K562 (cell line): ENCODE results near the gene VDAC2. TPM values are rescaled to one million over a fixed set of nuclear protein-coding genes. Genes with fewer than 3 reads are reported as not detected.

Experiments
- ATAC-seq: fragments of 200-7000 bp; cut with Tn5 transposase; 3 replicates; pipeline ENCODE4 v1.9.1; 2020; ENCODE audit warnings: moderate library complexity
- BruUV-seq: library from RNA; stranded (reverse); fragments of 400-500 nt; replicated peaks from 2 replicates; lab custom pipeline; 2021; lab: Mats Ljungman, UMichigan
- CTCF ChIA-PET: fragments of 300-600 bp; formaldehyde crosslinking; extraction: SDS; loops from one replicate; lab custom pipeline; 2021; ENCODE audit warnings: low intra/inter-chr PET ratio; lab: Yijun Ruan, JAX
- POLR2A ChIA-PET: fragments of 300-600, 350-650 bp; sonication (Branson Sonifier 250); formaldehyde crosslinking; extraction: SDS; loops from one replicate; lab custom pipeline; 2021; ENCODE audit warnings: antibody characterized with exemption, inconsistent platforms; lab: Yijun Ruan, JAX
- DNase-seq, 4 experiments: peaks; one replicate each; pipeline versions ENCODE4 v3.0.0 to v3.0.0-alpha.2; 2011 to 2018; ENCODE audit warnings: low spot score in 3 of 4, mixed read lengths in 3 of 4; ENCODE audit errors: extremely low read depth in 1 of 4
- FAIRE-seq: peaks from 2 replicates; lab custom pipeline; 2011; peaks lifted over from hg19 to GRCh38; lab: Jason Lieb, UNC
- H2AFZ ChIP-seq: 2 replicates; pipeline ENCODE4 v1.6.0; 2011; ENCODE audit warnings: low read depth, low read length, control low read depth, inconsistent platforms
- H3K27ac ChIP-seq: fragments of 200-600 bp; 3 replicates; pipeline ENCODE4 v1.8.0; 2011; ENCODE audit warnings: low read depth, mild to moderate bottlenecking, control low read depth, inconsistent platforms, low read length, moderate library complexity, mixed read lengths; ENCODE audit errors: extremely low read depth
- H3K27me3 ChIP-seq, 2 experiments: fragments of 300-600 bp in 1 of 2; 2 replicates in 1 of 2; 3 replicates in 1 of 2; pipeline versions ENCODE4 v1.6.0 to v1.8.0; 2011; ENCODE audit warnings: inconsistent platforms in 2 of 2, low read length in 2 of 2, mild to moderate bottlenecking in 1 of 2, mixed read lengths in 1 of 2, moderate library complexity in 1 of 2; ENCODE audit not compliant: control insufficient read depth in 2 of 2, insufficient read depth in 2 of 2
- H3K36me3 ChIP-seq: fragments of 300-600 bp; 3 replicates; pipeline ENCODE4 v1.8.0; 2011; ENCODE audit warnings: mild to moderate bottlenecking, low read length, inconsistent platforms; ENCODE audit not compliant: control insufficient read depth, insufficient read depth
- H3K4me1 ChIP-seq, 2 experiments: fragments of 200-600 bp in 1 of 2; replicated peaks in 1 of 2; 2 replicates in 1 of 2; 3 replicates in 1 of 2; pipeline versions ENCODE4 v1.5.1 to v1.8.0; 2011; ENCODE audit warnings: inconsistent platforms in 2 of 2, low read length in 2 of 2, mild to moderate bottlenecking in 1 of 2, mixed read lengths in 1 of 2, moderate library complexity in 1 of 2; ENCODE audit not compliant: control insufficient read depth in 2 of 2, insufficient read depth in 2 of 2
- H3K4me2 ChIP-seq: 2 replicates; pipeline ENCODE4 v1.6.1; 2011; ENCODE audit warnings: low read length, control low read depth, inconsistent platforms, mixed read lengths; ENCODE audit not compliant: insufficient read depth
- H3K4me3 ChIP-seq: fragments of 200-600 bp; sonication (generic), shearing (Covaris generic); 2 replicates; pipeline ENCODE4 v1.5.1; 2016; ENCODE audit warnings: control low read depth, inconsistent platforms
- H3K79me2 ChIP-seq: fragments of 200-600 bp; 3 replicates; pipeline ENCODE4 v1.8.0; 2011; ENCODE audit warnings: low read length, inconsistent platforms; ENCODE audit not compliant: control insufficient read depth, insufficient read depth
- H3K9ac ChIP-seq, 2 experiments: 2 replicates each; pipeline versions ENCODE4 v1.6.0 to v1.6.1; 2011; ENCODE audit warnings: low read depth in 2 of 2, low read length in 2 of 2, control low read depth in 1 of 2, inconsistent platforms in 1 of 2, mild to moderate bottlenecking in 1 of 2, mixed read lengths in 1 of 2; ENCODE audit not compliant: insufficient read depth in 1 of 2
- H3K9me1 ChIP-seq: one replicate; pipeline ENCODE4 v1.6.0; 2011; ENCODE audit warnings: inconsistent platforms, mild to moderate bottlenecking, low read length, moderate library complexity; ENCODE audit not compliant: control insufficient read depth, insufficient read depth
- H3K9me3 ChIP-seq: replicated peaks from 2 replicates; pipeline ENCODE4 v1.5.1; 2011; ENCODE audit warnings: low read depth, low read length, inconsistent platforms; ENCODE audit not compliant: control insufficient read depth, insufficient read depth
- H4K20me1 ChIP-seq: replicated peaks from 2 replicates; pipeline ENCODE4 v1.6.1; 2011; ENCODE audit warnings: low read length, inconsistent platforms, mixed read lengths; ENCODE audit not compliant: control insufficient read depth, insufficient read depth
- BACH1 ChIP-seq: fragments of 200-800 bp; sonication (Bioruptor generic); IDR thresholded peaks from 2 replicates; pipeline ENCODE4 v1.6.1; 2016; ENCODE audit warnings: missing genetic modification characterization, missing compliant biosample characterization
- GATAD2B ChIP-seq: fragments of 450-650 bp; IDR thresholded peaks from 2 replicates; pipeline ENCODE4 v1.6.1; 2017; ENCODE audit warnings: mild to moderate bottlenecking, borderline replicate concordance
- HDAC1 ChIP-seq, 2 experiments: fragments of 450-650 bp; IDR thresholded peaks; 2 replicates each; pipeline ENCODE4 v1.6.1; 2016 to 2017; ENCODE audit warnings: inconsistent platforms in 1 of 2, mild to moderate bottlenecking in 1 of 2, moderate library complexity in 1 of 2
- HDAC6 ChIP-seq: IDR thresholded peaks from 2 replicates; pipeline ENCODE4 v1.6.1; 2012; ENCODE audit warnings: low read depth, mild to moderate bottlenecking, control low read depth, inconsistent platforms, low read length, moderate library complexity
- HMG20A ChIP-seq: fragments of 450-650 bp; formaldehyde crosslinking; conservative IDR thresholded peaks from 2 replicates; pipeline ENCODE4 v1.4.0; 2020; ENCODE audit warnings: mild to moderate bottlenecking, mixed read lengths
- HNRNPH1 ChIP-seq: fragments of 200-400 bp; formaldehyde crosslinking; optimal IDR thresholded peaks from 2 replicates; pipeline ENCODE3; 2017; ENCODE audit warnings: low read depth, mild to moderate bottlenecking, low read length, moderate library complexity
- JUND ChIP-seq, 2 experiments: IDR thresholded peaks; 2 replicates in 1 of 2; 3 replicates in 1 of 2; pipeline ENCODE4 v1.6.1; 2011; ENCODE audit warnings: borderline replicate concordance in 2 of 2, low read depth in 2 of 2, low read length in 2 of 2, improper control_type of control experiment in 1 of 2, missing biosample characterization in 1 of 2, missing genetic modification characterization in 1 of 2, missing genetic modification reagents in 1 of 2
- MAZ ChIP-seq, 2 experiments: fragments of 450-650 bp in 1 of 2; sonication (generic) in 1 of 2; formaldehyde crosslinking; IDR thresholded peaks in 1 of 2; conservative IDR thresholded peaks in 1 of 2; 2 replicates each; pipeline versions ENCODE4 v1.4.0 to v1.5.0; 2020; ENCODE audit warnings: mild to moderate bottlenecking in 1 of 2, missing genetic modification reagents in 1 of 2
- NR4A1 ChIP-seq, 2 experiments: fragments of 250-450 bp in 1 of 2; fragments of 450-650 bp in 1 of 2; sonication (Bioruptor Pico) in 1 of 2; IDR thresholded peaks; 2 replicates each; pipeline versions ENCODE4 v1.4.0 to v1.6.1; 2016 to 2020; ENCODE audit warnings: mild to moderate bottlenecking in 2 of 2, missing compliant biosample characterization in 1 of 2, missing genetic modification characterization in 1 of 2, moderate library complexity in 1 of 2
- SAFB ChIP-seq: fragments of 200-400 bp; formaldehyde crosslinking; IDR thresholded peaks from 2 replicates; pipeline ENCODE4 v1.6.1; 2017; ENCODE audit warnings: low read depth, low read length, borderline replicate concordance
- SETDB1 ChIP-seq: IDR thresholded peaks from one replicate; pipeline ENCODE4 v1.6.1; 2012; ENCODE audit warnings: low read length, control low read depth, inconsistent platforms
- TEAD4 ChIP-seq, 2 experiments: sonication (generic) in 1 of 2; formaldehyde crosslinking in 1 of 2; IDR thresholded peaks; 2 replicates each; pipeline versions ENCODE4 v1.6.1 to v1.8.0; 2012 to 2022; ENCODE audit warnings: borderline replicate concordance in 1 of 2, inconsistent platforms in 1 of 2, low read length in 1 of 2, mild to moderate bottlenecking in 1 of 2, missing genetic modification reagents in 1 of 2
- U2AF1 ChIP-seq: fragments of 200-400 bp; formaldehyde crosslinking; optimal IDR thresholded peaks from 2 replicates; pipeline ENCODE3; 2017; ENCODE audit warnings: mild to moderate bottlenecking, low read depth, low read length, moderate library complexity
- WHSC1 ChIP-seq: IDR thresholded peaks from one replicate; pipeline ENCODE4 v1.6.1; 2012; ENCODE audit warnings: low read length, control low read depth, inconsistent platforms
- ZNF263 ChIP-seq: sonication (generic); formaldehyde crosslinking; IDR thresholded peaks from 2 replicates; pipeline ENCODE4 v1.8.0; 2022; ENCODE audit warnings: mild to moderate bottlenecking, missing genetic modification reagents, borderline replicate concordance
- ZNF436 ChIP-seq: fragments of 250-450, 450-650 bp; sonication (Bioruptor Pico); formaldehyde crosslinking; IDR thresholded peaks from 2 replicates; pipeline ENCODE4 v1.7.0; 2020; ENCODE audit warnings: mild to moderate bottlenecking
- ZNF586 ChIP-seq: fragments of 450-650 bp; formaldehyde crosslinking; conservative IDR thresholded peaks from 2 replicates; pipeline ENCODE4 v1.4.0; 2020; ENCODE audit warnings: mild to moderate bottlenecking, moderate library complexity
- WGBS: fragments of 100-300 bp; shearing (Covaris generic); methylation state at CpG from one replicate; pipeline ENCODE4 v1.1.6; 2016; ENCODE audit warnings: low coverage, mixed read lengths; ENCODE audit not compliant: insufficient coverage; ENCODE audit errors: missing lambda C conversion rate; 5-methylcytosine and 5-hydroxymethylcytosine counted together
- in situ Hi-C: fragments of 300-500 bp; cut with MboI; formaldehyde crosslinking; loops from 4 replicates; pipeline ENCODE4 v1.15.0; 2018; ENCODE audit warnings: inconsistent platforms, mixed read lengths
- intact Hi-C: fragments of 100-400 bp; cut with micrococcal nuclease; formaldehyde crosslinking; loops from 2 replicates; pipeline ENCODE4 v1.14.2; 2022
- polyA plus RNA-seq, 8 experiments: library from polyadenylated mRNA; depleted of rRNA in 4 of 8; stranded (reverse) in 5 of 8; unstranded in 3 of 8; fragments of >200 nt; fragmentation: Nextera tagmentation in 2 of 8; fragmentation: Illumina TruSeq in 1 of 8; extraction: Ambion mirVana in 2 of 8; extraction: Trizol in 1 of 8; gene quantifications; 2 replicates each; pipeline versions ENCODE4 v1.2.1 to v1.2.3, GENCODE V29; 2011 to 2014; ENCODE audit warnings: inconsistent platforms in 1 of 8, missing spikeins in 1 of 8
- total RNA-seq, 7 experiments: library from RNA; depleted of rRNA in 6 of 7; stranded (reverse); fragments of >200 nt in 6 of 7; fragmentation: Illumina TruSeq in 2 of 7; extraction: Trizol in 2 of 7; gene quantifications; 2 replicates each; pipeline versions ENCODE4 v1.2.1 to v1.2.3, GENCODE V29; 2011 to 2021; ENCODE audit warnings: low replicate concordance in 1 of 7
- TF ChIP-seq, protein P1 (sequence below), 2 experiments: fragments of 450-650 bp; IDR thresholded peaks; 2 replicates each; pipeline ENCODE4 v1.6.1; 2016
- TF ChIP-seq, protein P2 (sequence below): sonication (generic); formaldehyde crosslinking; IDR thresholded peaks from 2 replicates; pipeline ENCODE4 v1.8.0; 2022; ENCODE audit warnings: mild to moderate bottlenecking, missing genetic modification reagents, borderline replicate concordance

VDAC2 gene
- total and polyA plus RNA-seq, 9 of the 15 experiments (the other 6 are each of a cell fraction or from before 2014, with no cell fraction given), result 139 to 450 (median 250) TPM

DNA sequence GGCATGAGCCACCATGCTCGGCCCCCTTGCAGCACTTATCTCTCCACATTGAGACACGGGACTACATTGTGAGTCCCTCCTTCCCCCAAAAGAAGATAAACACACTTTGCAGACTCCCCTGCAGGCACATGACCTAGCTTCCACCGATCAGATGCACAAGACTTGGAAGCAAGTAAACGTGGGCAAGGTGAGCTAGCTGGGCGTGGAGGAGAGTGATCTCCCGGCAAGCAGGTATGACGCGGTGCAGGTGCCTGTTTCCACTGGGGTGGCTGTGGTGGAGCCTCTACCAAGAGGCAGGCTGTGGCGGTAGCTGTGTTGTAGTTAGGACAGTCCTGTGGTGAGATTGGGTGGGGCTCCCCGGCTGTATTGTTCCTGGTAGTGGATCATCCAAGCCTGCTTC is 32.8 kb downstream of the VDAC2 start:
- Histone ChIP-seq H3K27me3 (no peaks in the 10 kb centered on the region), H3K79me2 (no peaks in the 10 kb centered on the region), H3K27ac (no peak overlapping the region), H2AFZ (peak overlapping the region; percentile 83), H3K4me2 (peak overlapping the region; percentile 66), H4K20me1 (no peaks in the 10 kb centered on the region), H3K9me1 (no peaks in the 10 kb centered on the region), H3K9ac (peak overlapping the region in 1 of 2 experiments; percentile 89; a peak in 2 of 4 replicates), H3K9me3 (no peaks in the 10 kb centered on the region), H3K4me1 (peaks cover 11 to 28% of the 10 kb centered on the region in 2 experiments; a peak in 4 of 5 replicates), H3K4me3 (no peak overlapping the region), H3K36me3 (no peaks in the 10 kb centered on the region)
- in situ Hi-C loops, result no loop called here
- 7% methylated on average over 10 of the region's 10 CpGs for WGBS
- intact Hi-C loops, result no loop called here
- CTCF ChIA-PET, result no interaction called here
- DNase-seq (peak; percentile 44 to 63 (median 58)), FAIRE-seq (peak; percentile 48), ATAC-seq (peak; percentile 76)
- no TSS peak for BruUV-seq
- POLR2A ChIA-PET, result interaction anchor here (0.7 to 1.0 kb wide), 3 partner anchors 9 to 1107 kb away, joined by 3 to 5 read pairs (median 3); no protein-coding TSS in a partner anchor
- TF ChIP-seq HMG20A (CRISPR knock-in tag) (no peak), GATAD2B (no peak), HNRNPH1 (no peak), BACH1 (no peak), ZNF436 (CRISPR knock-in tag) (no peak), ZNF586 (CRISPR knock-in tag) (no peak), MAZ (CRISPR knock-in tag; conservative IDR thresholded peaks at IDR 0.05 in 1 of 2, IDR thresholded peaks at IDR 0.05 in 1 of 2) (peak in 1 of 2 experiments; percentile 54; a peak in 2 of 4 replicates), HDAC1 (IDR thresholded peaks at IDR 0.05) (peak in 1 of 2 experiments; percentile 45; a peak in 2 of 4 replicates), SETDB1 (no peak), NR4A1 (CRISPR knock-in tag; IDR thresholded peaks at IDR 0.05) (no peak), NR4A1 (tag; IDR thresholded peaks at IDR 0.05) (no peak), JUND (IDR thresholded peaks at IDR 0.05; ENCODE audit: borderline replicate concordance, low read depth, low read length) (0 out of 2 replicates have a peak, but pooled peaks have one; percentile 3), JUND (tag; IDR thresholded peaks at IDR 0.05; ENCODE audit: borderline replicate concordance, low read depth, low read length) (no peak), SAFB (no peak), HDAC6 (no peak), U2AF1 (no peak), TEAD4 (IDR thresholded peaks at IDR 0.05; ENCODE audit: low read length) (no peak), TEAD4 (CRISPR knock-in tag; IDR thresholded peaks at IDR 0.05; ENCODE audit: borderline replicate concordance) (no peak), WHSC1 (no peak), ZNF263 (no peak)
- TF ChIP-seq, protein P1, sequence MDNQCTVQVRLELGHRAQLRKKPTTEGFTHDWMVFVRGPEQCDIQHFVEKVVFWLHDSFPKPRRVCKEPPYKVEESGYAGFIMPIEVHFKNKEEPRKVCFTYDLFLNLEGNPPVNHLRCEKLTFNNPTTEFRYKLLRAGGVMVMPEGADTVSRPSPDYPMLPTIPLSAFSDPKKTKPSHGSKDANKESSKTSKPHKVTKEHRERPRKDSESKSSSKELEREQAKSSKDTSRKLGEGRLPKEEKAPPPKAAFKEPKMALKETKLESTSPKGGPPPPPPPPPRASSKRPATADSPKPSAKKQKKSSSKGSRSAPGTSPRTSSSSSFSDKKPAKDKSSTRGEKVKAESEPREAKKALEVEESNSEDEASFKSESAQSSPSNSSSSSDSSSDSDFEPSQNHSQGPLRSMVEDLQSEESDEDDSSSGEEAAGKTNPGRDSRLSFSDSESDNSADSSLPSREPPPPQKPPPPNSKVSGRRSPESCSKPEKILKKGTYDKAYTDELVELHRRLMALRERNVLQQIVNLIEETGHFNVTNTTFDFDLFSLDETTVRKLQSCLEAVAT (IDR thresholded peaks at IDR 0.05), result 0 out of 4 replicates have a peak, but pooled peaks of 1 of the 2 experiments have one; percentile 42
- TF ChIP-seq, protein P2, sequence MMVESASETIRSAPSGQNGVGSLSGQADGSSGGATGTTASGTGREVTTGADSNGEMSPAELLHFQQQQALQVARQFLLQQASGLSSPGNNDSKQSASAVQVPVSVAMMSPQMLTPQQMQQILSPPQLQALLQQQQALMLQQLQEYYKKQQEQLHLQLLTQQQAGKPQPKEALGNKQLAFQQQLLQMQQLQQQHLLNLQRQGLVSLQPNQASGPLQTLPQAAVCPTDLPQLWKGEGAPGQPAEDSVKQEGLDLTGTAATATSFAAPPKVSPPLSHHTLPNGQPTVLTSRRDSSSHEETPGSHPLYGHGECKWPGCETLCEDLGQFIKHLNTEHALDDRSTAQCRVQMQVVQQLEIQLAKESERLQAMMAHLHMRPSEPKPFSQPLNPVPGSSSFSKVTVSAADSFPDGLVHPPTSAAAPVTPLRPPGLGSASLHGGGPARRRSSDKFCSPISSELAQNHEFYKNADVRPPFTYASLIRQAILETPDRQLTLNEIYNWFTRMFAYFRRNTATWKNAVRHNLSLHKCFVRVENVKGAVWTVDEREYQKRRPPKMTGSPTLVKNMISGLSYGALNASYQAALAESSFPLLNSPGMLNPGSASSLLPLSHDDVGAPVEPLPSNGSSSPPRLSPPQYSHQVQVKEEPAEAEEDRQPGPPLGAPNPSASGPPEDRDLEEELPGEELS (CRISPR knock-in tag), result no peak
